HG03045 (cell line): ENCODE data around the gene TMEM94.
"Not testable (repeated sequence)": the region's sequence is repeated elsewhere in the genome, so short reads cannot be mapped to it uniquely, and the experiment has no call there.

Experiments
- ATAC-seq: cut with Tn5 transposase; IDR thresholded peaks from one replicate; pipeline ENCODE4 v1.9.1; 2021; ENCODE audit warnings: mild to moderate bottlenecking, moderate library complexity; ENCODE audit not compliant: unreplicated experiment

Gene TMEM94

DNA sequence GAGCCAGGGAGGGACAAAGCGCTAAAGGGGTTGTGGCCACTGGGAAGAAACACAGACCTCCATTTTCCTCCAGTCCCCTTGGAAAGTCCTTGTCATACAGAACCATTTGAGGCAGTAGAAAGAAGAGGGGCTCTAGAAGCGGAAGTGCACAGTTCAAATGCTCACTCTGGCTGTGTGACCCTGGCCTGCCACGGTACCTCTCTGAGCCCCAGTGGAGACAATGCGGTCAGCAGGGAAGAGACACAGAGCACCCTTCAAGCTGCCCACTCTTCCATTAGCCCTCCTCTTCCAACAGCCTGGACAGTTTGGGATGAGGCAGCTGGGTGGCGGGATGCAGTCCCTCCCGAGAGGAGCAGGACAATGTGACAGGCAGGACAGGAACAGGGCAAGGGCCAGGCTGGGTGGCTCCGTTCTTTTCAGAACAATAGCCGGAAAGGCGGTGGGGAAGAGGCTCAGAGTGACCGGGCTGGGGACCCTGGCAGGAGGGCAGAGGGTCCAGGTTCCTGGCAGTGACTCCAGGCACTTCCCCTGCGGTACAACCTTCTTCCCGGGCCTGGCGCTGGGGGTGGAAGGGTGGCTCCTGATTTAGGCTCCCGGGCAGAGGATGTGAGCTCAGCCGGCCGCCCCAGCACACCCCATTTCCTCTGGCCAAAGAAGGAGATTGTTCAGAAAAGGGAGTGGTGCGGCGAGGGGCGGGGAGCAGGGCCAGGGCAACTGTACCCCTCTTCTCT, 53.3 kb downstream of the TMEM94 start:
- no peak for ATAC-seq

DNA sequence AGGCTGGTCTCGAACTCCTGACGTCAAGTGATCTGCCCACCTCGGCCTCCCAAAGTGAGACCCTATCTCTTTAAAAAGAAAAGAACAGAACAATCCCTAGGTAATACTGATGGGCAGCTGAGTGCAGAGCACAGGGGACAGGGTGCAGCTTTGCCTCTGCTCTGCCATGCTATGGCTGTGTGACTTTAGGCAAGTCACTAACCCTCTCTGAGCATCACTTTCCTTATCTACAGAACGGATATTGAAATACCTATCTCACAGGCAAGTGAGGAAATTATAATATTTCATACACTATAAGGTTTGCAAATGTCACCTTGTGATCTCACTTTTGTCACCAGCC, 54.8 kb downstream of the TMEM94 start:
- ATAC-seq, result no peak

GRCh38 chr17:75511610-75512575, 55.5 kb downstream of the TMEM94 start:
- ATAC-seq, result no peak

DNA sequence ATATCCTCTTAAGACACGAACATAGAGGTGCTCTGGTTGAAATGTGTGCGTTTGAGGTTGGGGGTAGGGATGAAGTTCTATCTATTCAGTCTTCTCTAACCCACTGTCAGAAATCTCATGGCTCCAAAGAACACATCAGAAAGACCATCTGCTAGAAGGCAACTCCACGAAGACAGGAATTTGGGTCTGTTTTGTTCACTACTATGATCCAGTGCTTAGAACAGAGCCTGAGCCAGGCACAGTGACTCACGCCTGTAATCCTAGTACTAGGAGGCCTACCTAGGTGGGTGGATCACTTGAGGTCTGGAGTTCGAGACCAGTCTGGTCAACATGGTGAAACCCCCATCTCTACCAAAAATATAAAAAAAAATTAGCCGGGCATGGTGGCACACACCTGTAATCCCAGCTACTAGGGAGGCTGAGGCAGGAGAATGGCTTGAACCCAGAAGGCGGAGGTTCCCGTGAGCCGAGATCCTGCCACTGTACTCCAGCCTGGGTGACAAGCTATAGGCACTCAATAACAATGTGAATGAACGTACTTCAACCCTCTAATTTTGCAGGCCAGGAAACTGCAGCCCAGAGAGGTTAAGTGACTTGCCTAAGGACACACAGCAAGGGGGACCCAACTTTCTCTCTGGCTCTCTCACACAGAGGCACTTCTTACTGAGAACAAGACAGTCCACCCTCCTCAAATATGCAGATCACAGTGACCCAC, 56.6 kb downstream of the TMEM94 start:
- no peak for ATAC-seq

DNA sequence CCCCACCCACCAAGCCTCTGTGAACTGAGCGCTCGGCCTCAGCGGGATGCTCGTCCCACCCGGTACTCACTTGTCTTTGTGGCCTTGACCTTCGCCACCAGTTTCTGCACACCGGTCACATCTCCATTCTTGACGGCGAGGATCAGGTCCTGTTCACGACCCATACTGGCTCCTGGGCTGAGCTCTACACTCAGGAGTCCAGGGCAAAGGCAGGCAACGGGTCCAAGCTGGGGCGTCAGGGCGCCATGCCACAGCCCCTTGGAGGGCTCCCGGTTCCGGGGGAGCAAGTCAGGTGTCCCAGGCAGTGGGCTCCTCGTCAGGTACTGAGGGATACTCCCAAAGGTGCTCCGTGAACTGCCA, 57.2 kb downstream of the TMEM94 start:
- no peak for ATAC-seq

GRCh38 chr17:75514299-75514918, 58.0 kb downstream of the TMEM94 start:
- no peak for ATAC-seq

DNA sequence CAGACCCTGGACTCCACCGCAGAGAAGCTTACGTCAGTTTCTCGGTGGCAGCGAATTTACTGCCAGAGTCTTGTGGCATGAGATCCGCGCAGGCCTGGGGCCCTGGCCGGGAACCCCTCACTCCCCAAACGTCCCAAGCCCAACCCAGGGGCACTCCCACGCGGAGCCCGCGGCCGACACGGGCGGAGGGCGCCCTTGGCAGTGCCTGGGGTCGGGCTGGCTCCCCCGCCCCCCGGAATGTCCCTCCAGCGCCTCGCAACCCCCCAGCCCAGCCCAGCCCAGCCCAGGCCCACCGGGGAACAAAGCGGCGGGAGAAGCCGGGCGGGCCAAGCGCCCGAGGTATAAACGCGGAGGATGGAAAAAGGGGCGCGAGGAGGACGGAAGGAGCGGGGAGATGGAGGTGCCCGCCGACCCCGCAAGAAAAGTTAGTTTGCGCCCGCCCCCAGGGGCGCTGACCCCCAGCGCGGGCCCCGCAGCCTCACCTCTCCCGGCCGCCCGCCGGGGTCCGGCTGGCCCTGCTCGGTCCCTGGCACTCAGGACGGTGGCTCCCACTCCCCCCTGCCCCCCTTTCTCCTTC, 58.6 kb downstream of the TMEM94 start:
- no peak for ATAC-seq

GRCh38 chr17:75515496-75516254, 59.2 kb downstream of the TMEM94 start, which contains the start of gene CASKIN2:
Gene CASKIN2 (minus strand): TSS chr17:75515537. CDS start chr17:75513804, 1,733 bp downstream.
- peak; percentile 41 for ATAC-seq

GRCh38 chr17:75516255-75516618, 59.8 kb downstream of the TMEM94 start, which contains the start of gene TSEN54:
Gene TSEN54 (plus strand): TSS chr17:75516528. CDS start chr17:75516561, 33 bp downstream.
- ATAC-seq, result peak; percentile 76

- peak; percentile 14 for ATAC-seq
These were observed 60.3 kb downstream of the TMEM94 start for GRCh38 chr17:75516619-75517296.

DNA sequence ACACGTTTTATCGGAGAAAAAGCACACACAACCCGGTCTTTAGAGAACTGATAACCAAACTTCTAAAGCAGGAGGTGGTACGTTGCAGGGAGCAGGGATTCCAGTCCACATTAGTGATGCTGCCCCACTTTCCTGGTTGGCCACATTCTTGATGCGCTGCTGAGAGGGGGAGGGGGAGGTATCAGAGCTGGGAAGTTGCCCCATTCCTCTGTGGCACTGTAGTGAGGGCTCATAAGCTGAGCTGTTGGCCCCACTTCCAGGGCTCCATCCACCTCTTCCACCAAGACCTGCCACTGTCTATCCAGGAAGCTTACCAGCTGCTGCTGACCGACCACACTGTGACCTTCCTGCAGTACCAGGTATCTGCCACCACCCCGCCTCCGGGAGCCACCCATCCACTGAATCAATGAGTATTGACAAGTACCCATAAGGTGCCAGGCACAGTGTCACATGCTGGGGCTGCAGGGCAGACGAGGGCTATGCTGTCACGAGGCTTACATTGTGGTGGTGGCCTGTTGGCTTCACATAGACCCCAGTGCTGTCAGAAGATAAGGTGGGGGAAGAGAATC, 60.9 kb downstream of the TMEM94 start:
- ATAC-seq, result no peak

- no peak for ATAC-seq
These were observed 61.8 kb downstream of the TMEM94 start for GRCh38 chr17:75518201-75518600.

GRCh38 chr17:75518983-75519537, 62.6 kb downstream of the TMEM94 start:
- no peak for ATAC-seq

- ATAC-seq, result not testable (repeated sequence)
These were observed 64.0 kb downstream of the TMEM94 start for GRCh38 chr17:75520413-75520812.

- ATAC-seq, result no peak
These were observed 64.9 kb downstream of the TMEM94 start for GRCh38 chr17:75521290-75521689.

- ATAC-seq, result no peak
These were observed 65.7 kb downstream of the TMEM94 start for GRCh38 chr17:75521951-75522727.

DNA sequence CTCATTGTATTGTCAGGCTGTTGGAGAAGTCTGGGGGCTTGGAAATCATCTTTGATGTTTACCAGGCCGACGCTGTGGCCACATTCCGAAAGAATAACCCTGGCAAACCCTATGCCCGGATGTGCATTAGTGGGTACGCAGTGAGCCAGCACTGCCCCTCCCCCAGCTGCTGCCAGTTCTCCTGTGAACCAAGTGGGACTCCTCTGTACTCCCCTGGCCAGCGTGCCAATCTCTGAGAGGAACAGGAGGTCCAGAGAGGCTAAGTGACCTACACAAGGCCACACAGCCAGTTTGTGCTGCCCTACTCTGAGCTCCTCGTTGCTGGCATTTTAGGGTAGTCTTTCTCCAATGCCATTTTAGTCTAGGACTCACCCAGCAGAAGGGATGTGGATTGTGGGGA, 67.2 kb downstream of the TMEM94 start:
- no peak for ATAC-seq
